Thymus (tissue), 11 donors: Measurements from ENCODE around the gene DENND5A. TPM values are rescaled to one million over a fixed set of nuclear protein-coding genes. Genes with fewer than 3 reads are reported as not detected.

Source experiments
- DNase-seq, 9 donors: peaks; one replicate each; pipeline ENCODE4 v3.0.0-alpha.2; 2013; ENCODE audit warnings: low spot score in 9 of 9, low read depth in 6 of 9, missing footprints in 1 of 9
- H3K27ac ChIP-seq, 2 donors: one replicate each; pipeline ENCODE4 v1.5.1; 2013; ENCODE audit warnings: control low read depth in 1 of 2, low read depth in 1 of 2, low read length in 1 of 2, mild to moderate bottlenecking in 1 of 2, moderate library complexity in 1 of 2
- H3K27me3 ChIP-seq, 2 donors: one replicate each; pipeline ENCODE4 v1.5.1; 2013; ENCODE audit warnings: low read length in 1 of 2; ENCODE audit not compliant: control insufficient read depth in 2 of 2, insufficient read depth in 1 of 2
- H3K36me3 ChIP-seq, 2 donors: one replicate each; pipeline ENCODE4 v1.5.1; 2013; ENCODE audit warnings: low read length in 1 of 2, mild to moderate bottlenecking in 1 of 2, moderate library complexity in 1 of 2; ENCODE audit not compliant: control insufficient read depth in 2 of 2, insufficient read depth in 2 of 2
- H3K4me1 ChIP-seq, 2 donors: one replicate each; pipeline ENCODE4 v1.5.1; 2013; ENCODE audit warnings: low read length in 2 of 2; ENCODE audit not compliant: control insufficient read depth in 2 of 2, insufficient read depth in 2 of 2
- H3K4me3 ChIP-seq, 2 donors: one replicate each; pipeline ENCODE4 v1.5.1; 2013; ENCODE audit warnings: low read length in 2 of 2, control low read depth in 1 of 2, mild to moderate bottlenecking in 1 of 2
- H3K9me3 ChIP-seq, 2 donors: one replicate each; pipeline ENCODE4 v1.5.1; 2013; ENCODE audit warnings: low read length in 1 of 2, mild to moderate bottlenecking in 1 of 2; ENCODE audit not compliant: control insufficient read depth in 2 of 2, insufficient read depth in 1 of 2
- WGBS: extraction: QIAGEN DNeasy Blood & Tissue Kit; methylation state at CpG from one replicate; pipeline ENCODE4 v1.1.7; 2013; 5-methylcytosine and 5-hydroxymethylcytosine counted together
- polyA plus RNA-seq: library from polyadenylated mRNA; stranded (reverse); fragments of 200-250 nt; gene quantifications from one replicate; pipeline ENCODE4 v1.2.3, GENCODE V29; 2013
- total RNA-seq: library from RNA; stranded (reverse); fragments of 120-200 nt; gene quantifications from one replicate; pipeline ENCODE4 v1.2.4, GENCODE V29; 2013
- donor health status: healthy.

The DENND5A gene
- total and polyA plus RNA-seq, 2 donors, result 34.6 to 45.8 TPM

DNA sequence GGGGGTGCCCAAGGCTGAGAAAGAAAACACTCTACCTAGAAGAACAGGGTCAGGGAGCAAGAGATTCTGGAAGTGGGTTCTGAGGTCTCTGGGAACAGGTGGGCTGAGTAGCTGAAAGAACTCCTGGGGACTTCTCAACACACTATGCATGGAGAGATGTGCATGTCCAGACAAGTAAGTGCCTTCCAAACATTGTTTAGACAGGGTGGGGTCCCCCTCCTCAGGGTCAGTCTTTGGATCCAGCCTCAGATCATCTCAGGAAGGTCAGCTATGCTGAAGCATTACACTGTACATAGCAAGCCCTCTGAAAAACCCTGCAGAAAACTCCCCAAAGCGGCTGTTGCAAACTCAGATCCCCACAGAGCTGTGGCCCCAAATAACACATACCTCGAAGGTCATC, 119.9 kb downstream of the DENND5A start:
- WGBS, result 98% methylated on average over 2 of the region's 2 CpGs
- DNase-seq, result no peak
- Histone ChIP-seq H3K36me3 (peaks cover 0 to 46% of the 10 kb centered on the region in 2 donors), H3K9me3 (no peaks in the 10 kb centered on the region), H3K27me3 (no peaks in the 10 kb centered on the region), H3K4me3 (no peak overlapping the region), H3K27ac (no peak overlapping the region), H3K4me1 (peaks cover 0 to 15% of the 10 kb centered on the region in 2 donors)

- Histone ChIP-seq H3K27me3 (no peaks in the 10 kb centered on the region), H3K27ac (no peak overlapping the region), H3K4me3 (no peak overlapping the region), H3K9me3 (no peaks in the 10 kb centered on the region), H3K36me3 (peaks cover 2 to 43% of the 10 kb centered on the region in 2 donors), H3K4me1 (peaks cover 0 to 15% of the 10 kb centered on the region in 2 donors)
- DNase-seq, result peak in 1 of 9 donors; percentile 18
- 93% methylated on average over 2 of the region's 2 CpGs for WGBS
Measured at GRCh38 chr11:9144828-9145227, 120.3 kb downstream of the DENND5A start.

DNA sequence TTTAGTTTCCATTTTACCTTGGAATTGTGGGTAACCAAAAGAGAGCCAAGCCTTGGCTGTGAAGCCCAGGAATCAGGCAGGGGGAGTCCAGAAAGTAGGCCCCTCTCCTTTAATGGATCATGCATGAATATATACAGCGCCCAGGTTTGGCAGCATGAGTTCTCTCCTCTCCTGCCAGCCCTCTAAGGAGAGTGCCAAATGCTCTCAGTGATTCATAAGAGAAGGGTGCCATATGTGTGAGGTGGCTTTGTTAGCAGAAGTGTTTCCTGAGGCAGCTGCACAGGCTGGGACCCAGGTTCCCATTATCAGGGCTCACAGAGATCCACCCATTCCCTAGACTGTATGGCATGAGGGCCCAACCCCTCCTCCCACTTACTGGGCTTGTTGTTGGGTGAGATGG, 121.4 kb downstream of the DENND5A start:
- H3K27me3 ChIP-seq, result no peaks in the 10 kb centered on the region
- no peak overlapping the region for H3K27ac ChIP-seq
- H3K4me1 ChIP-seq, result peaks cover 0 to 15% of the 10 kb centered on the region in 2 donors
- peaks cover 7 to 41% of the 10 kb centered on the region in 2 donors for H3K36me3 ChIP-seq
- 94% methylated on average over 1 of the region's 1 CpG for WGBS
- H3K4me3 ChIP-seq, result no peak overlapping the region
- DNase-seq, result no peak
- no peaks in the 10 kb centered on the region for H3K9me3 ChIP-seq

GRCh38 chr11:9142732-9143131, 122.4 kb downstream of the DENND5A start:
- H3K27me3 ChIP-seq, result no peaks in the 10 kb centered on the region
- no peak for DNase-seq

DNA sequence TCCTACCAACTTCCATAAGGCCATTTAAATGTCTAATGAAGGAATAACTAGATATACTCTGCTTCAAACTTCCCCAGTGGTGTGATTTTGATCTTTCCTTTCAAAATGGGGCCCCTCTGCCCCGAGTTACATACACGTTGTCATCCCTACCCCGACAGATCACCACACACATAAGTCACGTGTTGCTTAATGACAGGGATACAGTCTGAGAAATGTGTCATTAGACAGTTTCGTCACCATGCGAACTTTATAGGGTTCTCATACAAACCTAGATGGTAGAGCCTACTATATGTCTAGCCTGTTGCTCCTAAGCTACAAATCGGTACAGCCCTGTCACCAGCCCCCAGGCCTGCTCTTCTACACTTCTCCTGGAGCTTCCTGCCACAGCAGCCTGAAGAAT, 124.0 kb downstream of the DENND5A start:
- Histone ChIP-seq H3K4me1 (peaks cover 0 to 21% of the 10 kb centered on the region in 2 donors), H3K27ac (no peak overlapping the region), H3K27me3 (no peaks in the 10 kb centered on the region), H3K4me3 (no peak overlapping the region), H3K9me3 (no peaks in the 10 kb centered on the region), H3K36me3 (peaks cover 7 to 41% of the 10 kb centered on the region in 2 donors)
- DNase-seq, result no peak
- 97% methylated on average over 7 of the region's 7 CpGs for WGBS

More at GRCh38 chr11:9142732-9143131, 122.4 kb downstream of the DENND5A start:
- H3K9me3 ChIP-seq, result no peaks in the 10 kb centered on the region
- no peak overlapping the region for H3K4me3 ChIP-seq
- peaks cover 0 to 16% of the 10 kb centered on the region in 2 donors for H3K4me1 ChIP-seq
- WGBS, result 97% methylated on average over 7 of the region's 7 CpGs
- no peak overlapping the region for H3K27ac ChIP-seq
- peaks cover 7 to 41% of the 10 kb centered on the region in 2 donors for H3K36me3 ChIP-seq

- no peaks in the 10 kb centered on the region for H3K9me3 ChIP-seq
- no peak for DNase-seq
- H3K4me1 ChIP-seq, result peaks cover 0 to 18% of the 10 kb centered on the region in 2 donors
- WGBS, result 97% methylated on average over 7 of the region's 7 CpGs
- H3K27me3 ChIP-seq, result no peaks in the 10 kb centered on the region
- peak overlapping the region in 1 of 2 donors; percentile 66 for H3K27ac ChIP-seq
- peaks cover 7 to 37% of the 10 kb centered on the region in 2 donors for H3K36me3 ChIP-seq
- H3K4me3 ChIP-seq, result no peak overlapping the region
Measured at GRCh38 chr11:9139628-9140357, 125.4 kb downstream of the DENND5A start.

- WGBS, result 82% methylated on average over 18 of the region's 18 CpGs
- Histone ChIP-seq H3K9me3 (no peaks in the 10 kb centered on the region), H3K27me3 (no peaks in the 10 kb centered on the region), H3K27ac (peak overlapping the region; percentile 36 to 61), H3K4me3 (no peak overlapping the region), H3K4me1 (peaks cover 0 to 12% of the 10 kb centered on the region in 2 donors), H3K36me3 (peaks cover 7 to 30% of the 10 kb centered on the region in 2 donors)
- no peak for DNase-seq
Measured at GRCh38 chr11:9138612-9139579, 126.3 kb downstream of the DENND5A start.

GRCh38 chr11:9138133-9138453, 127.1 kb downstream of the DENND5A start:
- H3K4me1 ChIP-seq, result peaks cover 0 to 12% of the 10 kb centered on the region in 2 donors
- peaks cover 7 to 27% of the 10 kb centered on the region in 2 donors for H3K36me3 ChIP-seq
- H3K27me3 ChIP-seq, result no peaks in the 10 kb centered on the region
- H3K9me3 ChIP-seq, result no peaks in the 10 kb centered on the region
- DNase-seq, result no peak
- H3K27ac ChIP-seq, result peak overlapping the region in 1 of 2 donors; percentile 37
- 91% methylated on average over 3 of the region's 3 CpGs for WGBS
- no peak overlapping the region for H3K4me3 ChIP-seq
